ENCODE data around the gene GSK3B. TPM values are rescaled to one million over a fixed set of nuclear protein-coding genes. Genes with fewer than 3 reads are reported as not detected.

Gene GSK3B
- total RNA-seq, 1 experiment from 2014 or later, result 50.0 TPM

DNA sequence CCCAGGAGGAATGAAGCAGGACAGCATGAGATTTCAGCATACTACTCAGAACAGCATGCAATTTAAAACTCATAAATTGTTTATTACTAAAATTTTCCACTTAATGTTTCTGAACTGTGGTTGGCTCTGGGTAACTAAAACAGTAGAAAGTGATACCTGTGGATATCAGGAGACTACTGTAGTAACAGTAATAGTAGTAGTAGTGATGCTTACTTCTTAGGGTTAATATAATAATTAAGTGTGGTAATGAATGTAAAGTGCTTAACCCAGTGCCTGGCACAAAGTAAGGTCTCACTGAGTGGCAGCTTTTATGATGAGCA lies 195.1 kb downstream of the GSK3B start (continued):
- TF ChIP-seq, protein P1, sequence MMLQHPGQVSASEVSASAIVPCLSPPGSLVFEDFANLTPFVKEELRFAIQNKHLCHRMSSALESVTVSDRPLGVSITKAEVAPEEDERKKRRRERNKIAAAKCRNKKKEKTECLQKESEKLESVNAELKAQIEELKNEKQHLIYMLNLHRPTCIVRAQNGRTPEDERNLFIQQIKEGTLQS (IDR thresholded peaks at IDR 0.05), result no peak
- TF ChIP-seq SIN3A (IDR thresholded peaks at IDR 0.05; ENCODE audit: low read depth), result no peak

DNA sequence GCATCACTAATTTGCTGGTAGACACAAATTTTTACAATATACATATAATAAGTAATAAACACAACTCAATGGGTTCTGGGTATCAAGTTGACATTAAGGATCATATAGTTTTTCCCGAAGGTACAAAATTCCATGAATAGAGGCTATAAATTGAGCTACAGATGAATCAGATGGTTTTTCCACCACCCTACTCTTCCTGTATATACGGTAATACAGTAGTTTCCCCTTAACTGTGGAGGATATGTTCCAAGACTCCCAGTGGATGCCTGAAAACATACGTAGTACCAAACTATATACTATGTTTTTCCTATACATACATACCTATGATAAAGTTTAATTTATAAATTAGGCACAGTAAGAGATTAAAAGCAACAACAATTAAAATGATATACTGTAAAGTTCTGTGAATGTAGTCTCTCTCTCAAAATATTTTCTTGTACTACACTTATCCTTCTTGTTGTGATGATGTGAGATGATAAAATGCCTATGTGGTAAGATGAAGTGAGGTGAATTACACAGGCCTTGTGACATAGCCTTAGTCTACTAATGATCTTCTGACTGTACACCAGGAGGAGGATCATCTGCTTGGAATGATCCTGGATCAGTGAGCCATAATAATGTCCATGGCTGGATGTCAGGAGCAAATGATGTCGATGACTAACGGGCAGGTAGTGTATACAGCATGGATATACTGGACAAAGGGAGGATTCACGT lies 195.6 kb downstream of the GSK3B start:
- DNase-seq (ENCODE audit: low read depth, low spot score) (no peak), ATAC-seq (no peak)
- Histone ChIP-seq H3K36me3 (ENCODE audit: control insufficient read depth in 1 of 2, insufficient read depth in 2 of 2, low read length in 2 of 2) (no peaks in the 10 kb centered on the region), H3K4me3 (replicated peaks in 1 of 2; ENCODE audit: low read depth in 1 of 2, low read length in 2 of 2) (no peak overlapping the region), H2AFZ (ENCODE audit: low read depth, low read length, poor library complexity, severe bottlenecking) (no peak overlapping the region), H3K9me2 (ENCODE audit: insufficient read depth) (no peaks in the 10 kb centered on the region), H3K9me3 (ENCODE audit: control insufficient read depth in 1 of 2, insufficient read depth in 1 of 2, low read depth in 1 of 2, low read length in 2 of 2) (no peaks in the 10 kb centered on the region), H3K27me3 (ENCODE audit: insufficient read depth, low read length) (no peaks in the 10 kb centered on the region), H4K20me1 (ENCODE audit: insufficient read depth) (no peaks in the 10 kb centered on the region), H3K27ac (ENCODE audit: low read depth, low read length) (no peak overlapping the region), H3K4me2 (ENCODE audit: low read length) (no peak overlapping the region), H3K79me2 (ENCODE audit: insufficient read depth, low read length) (no peaks in the 10 kb centered on the region), H3K4me1 (ENCODE audit: control insufficient read depth in 1 of 2, insufficient read depth in 2 of 2, low read length in 2 of 2) (no peaks in the 10 kb centered on the region), H3K9ac (ENCODE audit: low read length) (no peak overlapping the region)
- intact Hi-C loops (cut with micrococcal nuclease), result no loop called here
- POLR2A ChIA-PET, result no interaction called here
- TF ChIP-seq SRF (IDR thresholded peaks at IDR 0.05; ENCODE audit: low read depth) (no peak), POLR2A (IDR thresholded peaks at IDR 0.05; ENCODE audit: borderline replicate concordance, extremely low read depth, insufficient read depth, insufficient read length) (no peak), SP1 (IDR thresholded peaks at IDR 0.05; ENCODE audit: low read depth) (no peak), CEBPB (IDR thresholded peaks at IDR 0.05; ENCODE audit: low read depth) (no peak)
- TF ChIP-seq, protein P1 (IDR thresholded peaks at IDR 0.05), result no peak
- CTCF ChIA-PET, result no interaction called here
- BruUV-seq (replicated peaks), result no TSS peak
- RAD21 ChIA-PET (ENCODE audit: low non-redundant PET in 1 of 2, low total read pairs in 2 of 2, uncharacterized antibody in 2 of 2, unreplicated experiment in 2 of 2), result interaction anchor here in 1 of 2 experiments (0.6 kb wide), 1 partner anchor 54 kb away, joined by 3 read pairs; no protein-coding TSS in a partner anchor

DNA sequence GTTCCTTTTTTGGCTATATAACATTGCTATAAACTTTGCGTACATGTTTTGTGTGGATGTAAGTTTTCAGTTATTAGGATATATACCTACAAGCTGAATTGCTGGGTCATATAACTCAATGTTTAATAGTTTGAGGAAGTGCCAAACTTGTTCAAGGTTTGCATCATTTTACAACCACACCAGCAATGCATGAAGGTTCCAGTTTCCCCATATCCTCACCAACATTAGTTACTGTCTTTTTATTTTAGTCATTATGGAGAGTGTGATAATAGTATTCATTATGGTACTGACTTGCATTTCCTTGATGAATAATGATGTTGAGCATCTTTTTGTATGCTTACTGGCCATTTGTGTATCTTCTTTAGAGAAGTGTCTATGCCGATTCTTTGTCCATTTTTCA lies 200.1 kb downstream of the GSK3B start:
- no peak overlapping the region for H3K4me3 ChIP-seq (replicated peaks in 1 of 2; ENCODE audit: low read depth in 1 of 2, low read length in 2 of 2)
- no peaks in the 10 kb centered on the region for H4K20me1 ChIP-seq (ENCODE audit: insufficient read depth)
- ChIA-PET CTCF (no interaction called here), RAD21 (ENCODE audit: low non-redundant PET in 1 of 2, low total read pairs in 2 of 2, uncharacterized antibody in 2 of 2, unreplicated experiment in 2 of 2) (interaction anchor here in 1 of 2 experiments (1.2 kb wide), 1 partner anchor 253 kb away, joined by 3 read pairs; no protein-coding TSS in a partner anchor), POLR2A (no interaction called here)
- H3K9me3 ChIP-seq (ENCODE audit: control insufficient read depth in 1 of 2, insufficient read depth in 1 of 2, low read depth in 1 of 2, low read length in 2 of 2), result 0 out of 4 replicates have a peak, but pooled peaks cover 0 to 4% of the 10 kb centered on the region in 2 experiments
- TF ChIP-seq, protein P2, sequence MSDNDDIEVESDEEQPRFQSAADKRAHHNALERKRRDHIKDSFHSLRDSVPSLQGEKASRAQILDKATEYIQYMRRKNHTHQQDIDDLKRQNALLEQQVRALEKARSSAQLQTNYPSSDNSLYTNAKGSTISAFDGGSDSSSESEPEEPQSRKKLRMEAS (IDR thresholded peaks at IDR 0.05), result no peak
- TF ChIP-seq YY1 (IDR thresholded peaks at IDR 0.05; ENCODE audit: extremely low read depth, insufficient replicate concordance, low read depth, low read length) (no peak), SIN3A (IDR thresholded peaks at IDR 0.05; ENCODE audit: low read depth) (no peak)
- no TSS peak for BruUV-seq (replicated peaks)
- H3K4me1 ChIP-seq (ENCODE audit: control insufficient read depth in 1 of 2, insufficient read depth in 2 of 2, low read length in 2 of 2), result no peaks in the 10 kb centered on the region
- no peak overlapping the region for H3K4me2 ChIP-seq (ENCODE audit: low read length)
- no peak overlapping the region for H2AFZ ChIP-seq (ENCODE audit: low read depth, low read length, poor library complexity, severe bottlenecking)
- ATAC-seq (no peak), DNase-seq (ENCODE audit: low read depth, low spot score) (no peak)
- 0 out of 4 replicates have a peak, but pooled peaks cover 0 to 3% of the 10 kb centered on the region in 2 experiments for H3K36me3 ChIP-seq (ENCODE audit: control insufficient read depth in 1 of 2, insufficient read depth in 2 of 2, low read length in 2 of 2)
- intact Hi-C loops (cut with micrococcal nuclease), result no loop called here
- H3K27me3 ChIP-seq (ENCODE audit: insufficient read depth, low read length), result no peaks in the 10 kb centered on the region
- H3K9me2 ChIP-seq (ENCODE audit: insufficient read depth), result no peaks in the 10 kb centered on the region
- H3K27ac ChIP-seq (ENCODE audit: low read depth, low read length), result no peak overlapping the region
- no peaks in the 10 kb centered on the region for H3K79me2 ChIP-seq (ENCODE audit: insufficient read depth, low read length)
- no peak overlapping the region for H3K9ac ChIP-seq (ENCODE audit: low read length)

All from HCT116 (cell line).